ENCODE measurements around the gene TRPC4AP.

DNA sequence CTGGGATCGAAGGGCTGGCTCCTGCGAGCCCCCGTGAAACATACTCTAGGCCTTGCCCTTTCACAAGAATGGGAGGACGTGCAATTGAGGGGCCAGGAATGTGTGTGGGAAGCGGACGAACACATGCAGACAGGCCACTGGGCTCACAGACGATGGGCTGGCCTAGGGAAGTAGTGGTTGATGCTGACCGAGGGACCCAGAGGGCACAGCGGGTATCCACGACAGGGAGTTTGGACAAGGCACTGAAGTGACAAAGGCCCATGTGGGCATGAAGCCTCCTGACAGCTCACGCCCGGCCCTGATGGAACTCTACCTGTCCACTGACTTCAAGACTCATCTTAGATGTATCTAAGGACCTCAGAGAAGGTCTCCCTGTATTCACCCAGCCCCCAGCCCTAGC, 84.7 kb downstream of the TRPC4AP start:
- no peak for TF ChIP-seq POLR2A (IDR thresholded peaks at IDR 0.05)
- TF ChIP-seq, protein P1, sequence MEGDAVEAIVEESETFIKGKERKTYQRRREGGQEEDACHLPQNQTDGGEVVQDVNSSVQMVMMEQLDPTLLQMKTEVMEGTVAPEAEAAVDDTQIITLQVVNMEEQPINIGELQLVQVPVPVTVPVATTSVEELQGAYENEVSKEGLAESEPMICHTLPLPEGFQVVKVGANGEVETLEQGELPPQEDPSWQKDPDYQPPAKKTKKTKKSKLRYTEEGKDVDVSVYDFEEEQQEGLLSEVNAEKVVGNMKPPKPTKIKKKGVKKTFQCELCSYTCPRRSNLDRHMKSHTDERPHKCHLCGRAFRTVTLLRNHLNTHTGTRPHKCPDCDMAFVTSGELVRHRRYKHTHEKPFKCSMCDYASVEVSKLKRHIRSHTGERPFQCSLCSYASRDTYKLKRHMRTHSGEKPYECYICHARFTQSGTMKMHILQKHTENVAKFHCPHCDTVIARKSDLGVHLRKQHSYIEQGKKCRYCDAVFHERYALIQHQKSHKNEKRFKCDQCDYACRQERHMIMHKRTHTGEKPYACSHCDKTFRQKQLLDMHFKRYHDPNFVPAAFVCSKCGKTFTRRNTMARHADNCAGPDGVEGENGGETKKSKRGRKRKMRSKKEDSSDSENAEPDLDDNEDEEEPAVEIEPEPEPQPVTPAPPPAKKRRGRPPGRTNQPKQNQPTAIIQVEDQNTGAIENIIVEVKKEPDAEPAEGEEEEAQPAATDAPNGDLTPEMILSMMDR (IDR thresholded peaks at IDR 0.05): no peak
- TF ChIP-seq POLR2AphosphoS5 (IDR thresholded peaks at IDR 0.05): no peak
- TF ChIP-seq EP300 (IDR thresholded peaks at IDR 0.05): no peak
